HepG2 (cell line): ENCODE results near the gene MRRF. TPM values are rescaled to one million over a fixed set of nuclear protein-coding genes. Genes with fewer than 3 reads are reported as not detected.

ENCODE experiments used
- GABPB1 ChIP-seq: IDR thresholded peaks from 2 replicates; pipeline ENCODE4 v1.6.1; 2016; ENCODE audit warnings: mild to moderate bottlenecking, missing genetic modification reagents, moderate library complexity, missing compliant biosample characterization
- HIVEP1 ChIP-seq: sonication (generic); formaldehyde crosslinking; IDR thresholded peaks from 2 replicates; pipeline ENCODE4 v1.4.0; 2020; ENCODE audit warnings: mild to moderate bottlenecking, missing genetic modification reagents
- MYC ChIP-seq: sonication (generic); formaldehyde crosslinking; IDR thresholded peaks from 2 replicates; pipeline ENCODE4 v1.9.0; 2021; ENCODE audit warnings: missing genetic modification reagents, borderline replicate concordance
- MYNN ChIP-seq: sonication (generic); formaldehyde crosslinking; IDR thresholded peaks from 2 replicates; pipeline ENCODE4 v1.4.0; 2020; ENCODE audit warnings: mild to moderate bottlenecking, low read depth, missing genetic modification reagents
- PAX8 ChIP-seq: sonication (generic); formaldehyde crosslinking; IDR thresholded peaks from 2 replicates; pipeline ENCODE4 v1.8.0; 2022; ENCODE audit warnings: mild to moderate bottlenecking, missing genetic modification reagents, borderline replicate concordance
- RORA ChIP-seq: sonication (generic); formaldehyde crosslinking; IDR thresholded peaks from 2 replicates; pipeline ENCODE4 v1.5.0; 2020; ENCODE audit warnings: mild to moderate bottlenecking, missing genetic modification reagents, moderate library complexity
- SATB2 ChIP-seq: sonication (generic); formaldehyde crosslinking; IDR thresholded peaks from 2 replicates; pipeline ENCODE4 v1.5.0; 2020; ENCODE audit warnings: missing genetic modification reagents
- STAG1 ChIP-seq: sonication (generic); formaldehyde crosslinking; IDR thresholded peaks from 2 replicates; pipeline ENCODE4 v1.4.0; 2020; ENCODE audit warnings: missing genetic modification reagents
- TARDBP ChIP-seq: sonication (generic); formaldehyde crosslinking; IDR thresholded peaks from 2 replicates; pipeline ENCODE4 v1.8.0; 2022; ENCODE audit warnings: mild to moderate bottlenecking, missing genetic modification reagents
- TEAD2 ChIP-seq: sonication (generic); formaldehyde crosslinking; IDR thresholded peaks from 2 replicates; pipeline ENCODE4 v1.9.0; 2021; ENCODE audit warnings: missing genetic modification reagents
- YEATS4 ChIP-seq: sonication (generic); formaldehyde crosslinking; IDR thresholded peaks from 2 replicates; pipeline ENCODE4 v1.4.0; 2020; ENCODE audit warnings: missing genetic modification reagents, borderline replicate concordance
- YY1 ChIP-seq: IDR thresholded peaks from 2 replicates; pipeline ENCODE4 v1.6.1; 2011; ENCODE audit warnings: low read length, low read depth, moderate library complexity, mild to moderate bottlenecking; ENCODE audit not compliant: insufficient read depth, insufficient replicate concordance
- ZBTB7A ChIP-seq: sonication (generic); formaldehyde crosslinking; IDR thresholded peaks from 2 replicates; pipeline ENCODE4 v1.8.0; 2022; ENCODE audit warnings: mild to moderate bottlenecking, missing genetic modification reagents
- ZNF232 ChIP-seq: sonication (generic); formaldehyde crosslinking; IDR thresholded peaks from 2 replicates; pipeline ENCODE4 v1.4.0; 2020; ENCODE audit warnings: missing genetic modification reagents, borderline replicate concordance
- ZNF256 ChIP-seq: sonication (generic); formaldehyde crosslinking; conservative IDR thresholded peaks from 2 replicates; pipeline ENCODE4 v1.4.0; 2020; ENCODE audit warnings: missing genetic modification reagents
- ZNF451 ChIP-seq: sonication (generic); formaldehyde crosslinking; IDR thresholded peaks from 2 replicates; pipeline ENCODE4 v1.5.0; 2020; ENCODE audit warnings: mild to moderate bottlenecking, missing genetic modification reagents
- ZNF768 ChIP-seq: sonication (generic); formaldehyde crosslinking; IDR thresholded peaks from 2 replicates; pipeline ENCODE4 v1.4.0; 2020; ENCODE audit warnings: missing genetic modification reagents
- ZNF773 ChIP-seq: sonication (generic); formaldehyde crosslinking; IDR thresholded peaks from 2 replicates; pipeline ENCODE4 v1.4.0; 2020; ENCODE audit warnings: missing genetic modification reagents, borderline replicate concordance
- ZNF83 ChIP-seq: sonication (generic); formaldehyde crosslinking; IDR thresholded peaks from 2 replicates; pipeline ENCODE4 v1.4.0; 2020; ENCODE audit warnings: missing genetic modification reagents, mild to moderate bottlenecking, borderline replicate concordance
- polyA plus RNA-seq, 8 experiments: library from polyadenylated mRNA; depleted of rRNA in 3 of 8; stranded (reverse) in 7 of 8; unstranded in 1 of 8; fragments of >200 nt; fragmentation: Illumina TruSeq in 4 of 8; extraction: Trizol in 4 of 8; gene quantifications; 2 replicates each; pipeline versions ENCODE4 v1.2.1 to v1.2.3, GENCODE V29; 2011 to 2016; ENCODE audit warnings: low read depth in 4 of 8, missing spikeins in 1 of 8, mixed read lengths in 1 of 8; ENCODE audit not compliant: insufficient read depth in 1 of 8
- total RNA-seq, 5 experiments: library from RNA; depleted of rRNA; stranded (reverse); fragments of >200 nt; fragmentation: Illumina TruSeq; extraction: Trizol; gene quantifications; 2 replicates each; pipeline ENCODE4 v1.2.3, GENCODE V29; 2016; ENCODE audit warnings: low read depth in 1 of 5
- TF ChIP-seq, protein P1 (sequence below): sonication (generic); formaldehyde crosslinking; IDR thresholded peaks from 2 replicates; pipeline ENCODE4 v1.4.0; 2020; ENCODE audit warnings: missing genetic modification reagents
- TF ChIP-seq, protein P2 (sequence below): sonication (generic); formaldehyde crosslinking; IDR thresholded peaks from 2 replicates; pipeline ENCODE4 v1.5.1; 2020; ENCODE audit warnings: missing genetic modification reagents, mild to moderate bottlenecking, borderline replicate concordance
- TF ChIP-seq, protein P3 (sequence below): sonication (generic); formaldehyde crosslinking; IDR thresholded peaks from 2 replicates; pipeline ENCODE4 v1.4.0; 2020; ENCODE audit warnings: mild to moderate bottlenecking, missing genetic modification reagents
- TF ChIP-seq, protein P4 (sequence below): sonication (generic); formaldehyde crosslinking; IDR thresholded peaks from 2 replicates; pipeline ENCODE4 v1.5.1; 2020; ENCODE audit warnings: missing genetic modification reagents, mild to moderate bottlenecking, borderline replicate concordance

Gene MRRF
- total and polyA plus RNA-seq, 2 of the 13 experiments (the other 11 are each of a cell fraction or from before 2014, with no cell fraction given): 37.3 to 44.3 TPM

DNA sequence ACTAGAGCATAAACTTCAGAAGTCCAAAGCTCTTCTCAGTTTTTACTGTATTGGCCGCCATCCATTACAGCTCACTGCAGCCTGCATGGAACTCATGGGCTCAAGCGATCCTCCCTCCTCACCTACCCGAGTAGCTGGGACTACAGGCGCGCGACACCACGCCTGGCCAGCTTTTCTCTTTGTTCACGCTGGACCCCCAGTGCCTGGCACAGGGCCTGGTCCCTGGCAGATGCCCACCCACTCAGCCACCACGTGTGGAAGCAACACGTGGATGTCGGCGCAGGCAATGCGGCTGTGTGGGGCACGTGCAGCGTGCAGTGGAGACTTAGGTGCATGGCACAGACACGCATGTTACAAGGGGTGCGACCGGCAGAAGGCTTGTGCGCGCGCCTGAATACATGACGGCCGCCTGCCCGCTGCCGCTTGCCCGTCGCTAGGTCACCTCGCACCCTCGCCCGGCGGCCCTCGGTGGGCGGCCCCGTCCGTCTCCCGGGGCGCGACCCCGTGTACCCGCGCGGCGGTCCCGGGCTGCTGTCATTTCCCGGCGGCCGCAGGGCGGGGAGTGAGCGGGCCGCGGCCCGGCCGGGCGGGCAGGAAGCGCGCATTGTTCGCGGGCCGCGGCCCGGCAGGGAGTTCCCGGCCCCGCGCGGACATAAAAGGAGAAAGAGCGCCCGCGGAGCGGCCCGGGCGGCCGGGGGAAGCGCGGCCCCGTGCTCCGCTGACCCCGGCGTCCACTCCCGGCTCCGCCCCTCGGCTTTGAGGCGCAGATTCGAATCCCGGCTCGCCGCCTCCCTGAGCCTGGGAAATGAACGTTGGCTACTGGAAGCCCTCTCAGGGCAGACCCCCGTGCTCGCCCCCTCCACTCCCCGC is 82.0 kb downstream of the MRRF start (continued):
- TF ChIP-seq YY1 (peak; percentile 24), ZNF773 (CRISPR knock-in tag) (no peak), STAG1 (CRISPR knock-in tag) (0 out of 2 replicates have a peak, but pooled peaks have one; percentile 10), GABPB1 (CRISPR knock-in tag) (peak; percentile 57; the same call in 1 of the 2 replicates), YEATS4 (peak; percentile 61; the same call in 1 of the 2 replicates), RORA (CRISPR knock-in tag) (no peak), HIVEP1 (CRISPR knock-in tag) (no peak), ZNF232 (peak; percentile 71; the same call in 1 of the 2 replicates), MYNN (CRISPR knock-in tag) (no peak), TEAD2 (CRISPR knock-in tag) (0 out of 2 replicates have a peak, but pooled peaks have one; percentile 82), PAX8 (CRISPR knock-in tag) (no peak), ZNF768 (CRISPR knock-in tag) (peak; percentile 67), ZNF256 (no peak), ZNF83 (no peak), ZNF451 (CRISPR knock-in tag) (no peak), SATB2 (CRISPR knock-in tag) (no peak), TARDBP (no peak), MYC (peak; percentile 95), ZBTB7A (CRISPR knock-in tag) (peak; percentile 67; the same call in 1 of the 2 replicates)
- TF ChIP-seq, protein P1, sequence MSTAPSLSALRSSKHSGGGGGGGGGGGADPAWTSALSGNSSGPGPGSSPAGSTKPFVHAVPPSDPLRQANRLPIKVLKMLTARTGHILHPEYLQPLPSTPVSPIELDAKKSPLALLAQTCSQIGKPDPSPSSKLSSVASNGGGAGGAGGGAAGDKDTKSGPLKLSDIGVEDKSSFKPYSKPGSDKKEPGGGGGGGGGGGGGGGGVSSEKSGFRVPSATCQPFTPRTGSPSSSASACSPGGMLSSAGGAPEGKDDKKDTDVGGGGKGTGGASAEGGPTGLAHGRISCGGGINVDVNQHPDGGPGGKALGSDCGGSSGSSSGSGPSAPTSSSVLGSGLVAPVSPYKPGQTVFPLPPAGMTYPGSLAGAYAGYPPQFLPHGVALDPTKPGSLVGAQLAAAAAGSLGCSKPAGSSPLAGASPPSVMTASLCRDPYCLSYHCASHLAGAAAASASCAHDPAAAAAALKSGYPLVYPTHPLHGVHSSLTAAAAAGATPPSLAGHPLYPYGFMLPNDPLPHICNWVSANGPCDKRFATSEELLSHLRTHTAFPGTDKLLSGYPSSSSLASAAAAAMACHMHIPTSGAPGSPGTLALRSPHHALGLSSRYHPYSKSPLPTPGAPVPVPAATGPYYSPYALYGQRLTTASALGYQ (CRISPR knock-in tag): no peak
- TF ChIP-seq, protein P2, sequence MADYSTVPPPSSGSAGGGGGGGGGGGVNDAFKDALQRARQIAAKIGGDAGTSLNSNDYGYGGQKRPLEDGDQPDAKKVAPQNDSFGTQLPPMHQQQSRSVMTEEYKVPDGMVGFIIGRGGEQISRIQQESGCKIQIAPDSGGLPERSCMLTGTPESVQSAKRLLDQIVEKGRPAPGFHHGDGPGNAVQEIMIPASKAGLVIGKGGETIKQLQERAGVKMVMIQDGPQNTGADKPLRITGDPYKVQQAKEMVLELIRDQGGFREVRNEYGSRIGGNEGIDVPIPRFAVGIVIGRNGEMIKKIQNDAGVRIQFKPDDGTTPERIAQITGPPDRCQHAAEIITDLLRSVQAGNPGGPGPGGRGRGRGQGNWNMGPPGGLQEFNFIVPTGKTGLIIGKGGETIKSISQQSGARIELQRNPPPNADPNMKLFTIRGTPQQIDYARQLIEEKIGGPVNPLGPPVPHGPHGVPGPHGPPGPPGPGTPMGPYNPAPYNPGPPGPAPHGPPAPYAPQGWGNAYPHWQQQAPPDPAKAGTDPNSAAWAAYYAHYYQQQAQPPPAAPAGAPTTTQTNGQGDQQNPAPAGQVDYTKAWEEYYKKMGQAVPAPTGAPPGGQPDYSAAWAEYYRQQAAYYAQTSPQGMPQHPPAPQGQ (CRISPR knock-in tag): no peak
- TF ChIP-seq, protein P3, sequence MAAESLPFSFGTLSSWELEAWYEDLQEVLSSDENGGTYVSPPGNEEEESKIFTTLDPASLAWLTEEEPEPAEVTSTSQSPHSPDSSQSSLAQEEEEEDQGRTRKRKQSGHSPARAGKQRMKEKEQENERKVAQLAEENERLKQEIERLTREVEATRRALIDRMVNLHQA (CRISPR knock-in tag): no peak
- TF ChIP-seq, protein P4, sequence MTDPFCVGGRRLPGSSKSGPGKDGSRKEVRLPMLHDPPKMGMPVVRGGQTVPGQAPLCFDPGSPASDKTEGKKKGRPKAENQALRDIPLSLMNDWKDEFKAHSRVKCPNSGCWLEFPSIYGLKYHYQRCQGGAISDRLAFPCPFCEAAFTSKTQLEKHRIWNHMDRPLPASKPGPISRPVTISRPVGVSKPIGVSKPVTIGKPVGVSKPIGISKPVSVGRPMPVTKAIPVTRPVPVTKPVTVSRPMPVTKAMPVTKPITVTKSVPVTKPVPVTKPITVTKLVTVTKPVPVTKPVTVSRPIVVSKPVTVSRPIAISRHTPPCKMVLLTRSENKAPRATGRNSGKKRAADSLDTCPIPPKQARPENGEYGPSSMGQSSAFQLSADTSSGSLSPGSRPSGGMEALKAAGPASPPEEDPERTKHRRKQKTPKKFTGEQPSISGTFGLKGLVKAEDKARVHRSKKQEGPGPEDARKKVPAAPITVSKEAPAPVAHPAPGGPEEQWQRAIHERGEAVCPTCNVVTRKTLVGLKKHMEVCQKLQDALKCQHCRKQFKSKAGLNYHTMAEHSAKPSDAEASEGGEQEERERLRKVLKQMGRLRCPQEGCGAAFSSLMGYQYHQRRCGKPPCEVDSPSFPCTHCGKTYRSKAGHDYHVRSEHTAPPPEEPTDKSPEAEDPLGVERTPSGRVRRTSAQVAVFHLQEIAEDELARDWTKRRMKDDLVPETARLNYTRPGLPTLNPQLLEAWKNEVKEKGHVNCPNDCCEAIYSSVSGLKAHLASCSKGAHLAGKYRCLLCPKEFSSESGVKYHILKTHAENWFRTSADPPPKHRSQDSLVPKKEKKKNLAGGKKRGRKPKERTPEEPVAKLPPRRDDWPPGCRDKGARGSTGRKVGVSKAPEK (CRISPR knock-in tag): no peak
